OCI-LY1 (cell line): ENCODE results near the gene PPT2.

ENCODE experiments used
- EZH2 ChIP-seq: fragments of 200-600 bp; sonication (generic), shearing (Covaris generic); IDR thresholded peaks from 2 replicates; pipeline ENCODE4 v1.8.0; 2017; ENCODE audit warnings: borderline replicate concordance, mixed run types, mild to moderate bottlenecking, antibody characterized with exemption, low read length, moderate library complexity, mixed read lengths
- TF ChIP-seq, protein P1 (sequence below): fragments of 200-600 bp; sonication (generic), shearing (Covaris generic); IDR thresholded peaks from 2 replicates; pipeline ENCODE4 v1.5.1; 2017; ENCODE audit warnings: mild to moderate bottlenecking, antibody characterized with exemption, low read length, moderate library complexity, mixed read lengths

- TF ChIP-seq EZH2: no peak
- TF ChIP-seq, protein P1, sequence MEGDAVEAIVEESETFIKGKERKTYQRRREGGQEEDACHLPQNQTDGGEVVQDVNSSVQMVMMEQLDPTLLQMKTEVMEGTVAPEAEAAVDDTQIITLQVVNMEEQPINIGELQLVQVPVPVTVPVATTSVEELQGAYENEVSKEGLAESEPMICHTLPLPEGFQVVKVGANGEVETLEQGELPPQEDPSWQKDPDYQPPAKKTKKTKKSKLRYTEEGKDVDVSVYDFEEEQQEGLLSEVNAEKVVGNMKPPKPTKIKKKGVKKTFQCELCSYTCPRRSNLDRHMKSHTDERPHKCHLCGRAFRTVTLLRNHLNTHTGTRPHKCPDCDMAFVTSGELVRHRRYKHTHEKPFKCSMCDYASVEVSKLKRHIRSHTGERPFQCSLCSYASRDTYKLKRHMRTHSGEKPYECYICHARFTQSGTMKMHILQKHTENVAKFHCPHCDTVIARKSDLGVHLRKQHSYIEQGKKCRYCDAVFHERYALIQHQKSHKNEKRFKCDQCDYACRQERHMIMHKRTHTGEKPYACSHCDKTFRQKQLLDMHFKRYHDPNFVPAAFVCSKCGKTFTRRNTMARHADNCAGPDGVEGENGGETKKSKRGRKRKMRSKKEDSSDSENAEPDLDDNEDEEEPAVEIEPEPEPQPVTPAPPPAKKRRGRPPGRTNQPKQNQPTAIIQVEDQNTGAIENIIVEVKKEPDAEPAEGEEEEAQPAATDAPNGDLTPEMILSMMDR: no peak
Observed at GRCh38 chr6:32114796-32115195, 39.1 kb upstream of the PPT2 start.
